GM19328 (cell line): ENCODE data around the gene SHLD2.
"Not testable (repeated sequence)": the region's sequence is repeated elsewhere in the genome, so short reads cannot be mapped to it uniquely, and the experiment has no call there.

Source experiments
- ATAC-seq: cut with Tn5 transposase; IDR thresholded peaks from one replicate; pipeline ENCODE4 v1.9.1; 2021; ENCODE audit warnings: mild to moderate bottlenecking, moderate library complexity; ENCODE audit not compliant: unreplicated experiment

Gene SHLD2

GRCh38 chr10:87083576-87084290, 11.3 kb upstream of the SHLD2 start:
- ATAC-seq, result not testable (repeated sequence)

- ATAC-seq, result not testable (repeated sequence)
These were observed 10.7 kb upstream of the SHLD2 start for GRCh38 chr10:87084291-87084782.

- ATAC-seq, result no peak
These were observed 9.5 kb upstream of the SHLD2 start for GRCh38 chr10:87085537-87085936.

- no peak for ATAC-seq
These were observed 5.3 kb upstream of the SHLD2 start for GRCh38 chr10:87089746-87090145.

GRCh38 chr10:87090779-87091178, 4.2 kb upstream of the SHLD2 start:
- ATAC-seq, result no peak

- no peak for ATAC-seq
These were observed 2.6 kb upstream of the SHLD2 start for GRCh38 chr10:87092376-87092860.

DNA sequence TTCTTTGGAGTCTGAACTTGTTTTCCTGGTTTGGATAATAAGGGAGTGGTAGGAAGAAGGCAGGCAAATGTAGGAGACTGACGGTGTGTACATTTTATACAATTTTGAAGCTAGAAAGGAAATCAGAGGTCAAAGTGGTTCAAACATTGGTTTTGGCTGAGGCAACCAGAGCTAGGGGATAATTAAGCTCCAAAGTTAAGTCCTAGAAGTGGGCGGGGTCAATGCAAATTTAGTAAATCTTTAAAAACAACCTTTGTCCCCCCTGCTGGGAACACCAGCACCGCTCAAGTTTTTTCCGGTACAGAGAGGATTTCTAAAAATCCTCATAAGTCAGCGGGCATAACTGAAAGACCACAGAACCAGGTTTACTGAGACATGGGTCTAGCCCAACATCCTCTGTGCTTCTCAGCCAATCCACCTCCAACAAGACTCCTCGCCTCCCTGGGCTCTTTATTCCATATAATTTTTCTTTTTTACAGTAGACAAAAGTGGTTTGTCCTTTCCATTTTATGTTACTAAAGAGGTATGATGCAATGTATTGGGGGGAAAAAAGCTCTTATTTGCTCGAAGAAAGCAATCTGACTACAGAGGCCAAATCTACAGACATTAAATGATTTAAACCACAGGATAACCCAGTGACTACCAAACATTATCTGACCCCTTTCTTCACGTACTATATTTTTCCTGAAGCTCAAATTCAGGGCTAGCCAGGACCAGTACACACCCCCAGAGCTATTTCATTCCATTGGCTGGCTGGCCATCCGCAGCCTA, 2.0 kb upstream of the SHLD2 start:
- ATAC-seq, result no peak

DNA sequence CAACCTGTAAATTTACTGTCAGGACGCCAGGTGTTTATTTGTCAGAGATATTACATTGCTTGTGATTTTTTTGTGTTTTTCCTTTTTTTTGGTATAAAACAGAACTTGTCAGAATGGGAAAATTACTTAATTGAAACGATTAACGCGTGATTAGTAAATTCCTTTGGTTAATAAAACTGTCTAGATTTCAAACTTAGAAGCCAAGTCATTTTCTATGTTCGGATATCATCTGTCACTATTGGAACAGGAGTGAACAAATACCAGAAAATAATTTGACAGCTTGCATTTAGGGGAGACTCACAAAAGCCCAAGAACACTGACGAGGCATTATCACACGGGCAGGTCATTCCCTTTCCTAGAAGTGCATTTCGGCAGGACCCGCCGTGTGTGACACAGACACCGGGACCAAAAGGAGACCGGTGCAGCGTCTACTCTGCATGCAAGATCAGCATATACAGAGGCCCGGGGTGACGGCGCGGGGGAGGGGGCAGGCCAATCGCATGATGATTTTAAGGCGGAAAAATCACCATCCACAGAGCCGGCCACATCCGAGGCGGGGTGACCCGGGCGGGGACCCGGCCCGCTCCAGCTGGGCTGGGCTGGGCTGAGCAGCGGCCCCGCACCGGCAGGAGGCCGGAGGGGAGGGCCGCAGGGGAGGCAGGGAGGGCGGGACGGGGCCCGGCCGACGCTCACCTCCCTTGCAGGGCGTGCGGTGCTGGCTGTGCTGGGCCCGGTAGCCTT, 1.2 kb upstream of the SHLD2 start:
- peak; percentile 20 for ATAC-seq

DNA sequence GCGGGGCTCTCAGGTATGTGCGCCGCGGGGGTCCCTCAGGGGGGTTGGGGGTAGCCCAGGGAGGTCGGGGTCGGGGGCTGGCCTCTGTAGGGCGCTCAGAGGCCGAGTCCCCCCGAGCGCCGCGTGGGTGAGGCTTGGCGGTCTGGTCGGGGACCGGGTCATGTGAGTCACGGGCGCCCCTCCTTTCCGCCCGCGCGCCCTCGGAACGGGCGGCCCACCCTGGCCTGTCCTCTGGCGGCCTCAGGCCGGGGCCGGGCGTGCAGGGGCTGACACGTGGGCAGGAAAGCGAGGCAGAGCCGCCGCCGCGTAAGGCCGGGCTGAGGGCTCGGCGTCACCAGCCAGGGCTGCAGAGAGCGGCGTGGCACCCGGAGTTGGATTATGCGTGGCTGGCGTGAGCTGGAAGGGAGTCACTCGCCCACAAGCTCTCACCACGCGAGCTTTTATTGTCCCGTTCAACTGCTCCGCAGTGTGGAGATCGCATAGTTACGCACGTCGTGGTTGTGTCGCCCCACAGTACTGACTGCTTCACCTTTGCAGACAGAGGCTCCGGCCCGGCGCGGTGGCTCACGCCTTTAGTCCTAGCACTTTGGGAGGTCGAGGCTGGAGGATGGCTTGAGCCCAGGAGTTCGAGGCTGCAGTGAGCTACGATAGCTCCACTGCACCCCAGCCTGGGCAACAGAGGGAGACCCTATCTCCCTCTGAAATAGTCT, 385 bp downstream of the SHLD2 start:
- peak; percentile 46 for ATAC-seq

DNA sequence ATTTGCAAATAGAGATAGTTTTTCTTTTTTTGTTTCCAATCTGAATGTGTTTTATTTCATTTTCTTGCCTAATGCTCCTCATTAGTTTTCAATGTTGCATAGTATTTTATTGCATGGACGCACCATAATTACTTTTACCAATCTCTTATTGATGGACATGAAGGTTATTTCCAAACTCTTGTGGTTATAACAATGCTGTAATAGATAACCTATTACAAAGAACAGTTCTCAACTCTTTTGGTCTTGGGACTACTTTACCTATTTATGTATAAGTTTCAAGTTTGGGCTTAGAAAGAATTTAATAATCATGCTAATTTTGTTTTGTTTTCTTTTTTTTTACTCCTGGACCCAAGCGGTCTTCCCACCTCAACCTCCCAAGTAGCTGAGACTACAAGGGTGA, 7.0 kb downstream of the SHLD2 start:
- ATAC-seq, result no peak

- not testable (repeated sequence) for ATAC-seq
These were observed 9.7 kb downstream of the SHLD2 start for GRCh38 chr10:87104727-87105126.

DNA sequence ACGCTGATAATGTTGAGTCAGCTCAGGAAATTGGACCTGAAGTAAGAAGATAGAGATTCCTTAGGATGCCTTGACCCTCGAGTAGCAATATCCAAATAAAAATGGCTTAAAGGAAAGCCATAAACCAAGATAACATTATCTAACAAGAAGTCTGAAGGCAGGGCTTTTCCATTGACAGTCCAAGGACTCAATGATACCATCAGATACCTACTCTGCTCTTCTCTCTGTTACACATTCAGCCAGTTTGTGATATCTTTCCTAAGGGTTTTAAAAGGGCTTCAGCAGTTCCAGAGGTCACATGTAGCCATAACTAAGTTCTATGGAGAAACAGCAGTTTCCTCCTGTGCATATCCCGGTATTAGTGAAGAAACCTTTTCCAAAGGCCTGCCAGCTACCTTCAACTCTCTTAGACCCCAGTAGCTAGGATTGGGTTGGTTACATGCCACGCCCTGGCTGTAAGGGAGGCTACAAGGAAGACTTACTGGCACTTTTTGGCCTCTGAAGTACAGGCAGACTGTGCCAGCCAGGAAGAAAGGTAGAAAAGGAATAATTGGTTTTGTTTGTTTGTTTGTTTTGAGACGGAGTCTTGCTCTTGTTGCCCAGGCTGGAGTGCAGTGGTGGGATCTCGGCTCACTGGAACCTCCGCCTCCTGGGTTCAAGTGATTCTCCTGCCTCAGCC, 10.6 kb downstream of the SHLD2 start:
- no peak for ATAC-seq

GRCh38 chr10:87118122-87118521, 23.1 kb downstream of the SHLD2 start:
- not testable (repeated sequence) for ATAC-seq

DNA sequence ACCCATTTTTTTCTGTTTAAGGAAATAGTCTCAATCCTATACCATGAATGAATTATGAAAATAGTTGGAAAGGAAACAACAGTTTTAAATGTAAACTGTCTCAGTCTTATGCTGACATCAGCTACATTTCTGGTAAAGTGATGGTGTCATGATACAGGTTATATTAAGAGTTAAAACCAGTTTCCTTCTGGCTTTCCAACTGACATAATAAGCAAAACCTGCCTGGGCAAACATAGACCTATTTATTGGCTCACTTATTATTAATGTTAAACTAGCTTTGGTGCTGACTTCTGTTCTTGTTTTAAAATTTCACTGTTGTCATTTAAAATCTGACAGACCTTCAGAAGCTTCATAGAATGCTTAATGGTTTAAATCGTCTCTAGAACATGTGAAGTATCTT, 24.0 kb downstream of the SHLD2 start:
- ATAC-seq, result not testable (repeated sequence)

DNA sequence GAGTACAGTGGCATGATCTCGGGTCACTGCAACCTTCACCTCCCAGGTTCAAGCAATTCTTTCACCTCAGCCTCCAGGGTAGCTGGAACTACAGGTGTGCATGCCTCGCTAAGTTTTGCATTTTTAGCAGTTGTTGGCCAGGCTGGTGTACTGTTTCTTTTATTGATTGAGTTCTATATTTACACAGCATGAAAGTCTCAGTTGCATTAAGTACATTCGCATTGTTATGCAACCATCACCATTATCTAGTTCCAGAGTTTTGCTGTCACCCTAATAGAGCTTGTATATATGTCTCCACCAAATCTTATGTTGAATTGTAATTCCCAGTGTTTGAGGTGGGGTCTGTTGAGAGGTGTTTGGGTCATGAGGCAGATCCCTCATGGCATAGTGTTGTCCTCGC, 28.3 kb downstream of the SHLD2 start:
- ATAC-seq, result not testable (repeated sequence)

GRCh38 chr10:87127048-87127447, 32.0 kb downstream of the SHLD2 start:
- not testable (repeated sequence) for ATAC-seq

- ATAC-seq, result not testable (repeated sequence)
These were observed 32.7 kb downstream of the SHLD2 start for GRCh38 chr10:87127607-87128156.

DNA sequence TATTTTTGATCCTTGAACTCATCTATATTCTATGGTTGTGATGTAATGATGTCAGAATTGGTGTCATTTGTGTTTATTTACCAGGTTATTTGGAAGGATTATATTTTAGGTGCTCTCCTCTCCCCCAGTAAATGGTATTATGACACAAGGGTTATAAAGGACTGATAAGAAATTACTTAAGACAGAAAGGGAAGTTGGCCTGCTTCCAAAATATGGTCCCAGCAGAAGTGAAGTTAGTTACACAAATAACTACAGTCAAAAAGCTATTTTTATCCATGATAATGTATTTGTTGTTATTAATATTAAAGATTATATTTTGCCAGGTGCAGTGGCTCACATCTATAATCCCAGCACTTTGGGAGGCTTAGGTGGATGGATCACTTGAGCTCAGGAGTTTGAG, 37.2 kb downstream of the SHLD2 start:
- not testable (repeated sequence) for ATAC-seq

- ATAC-seq, result not testable (repeated sequence)
These were observed 38.9 kb downstream of the SHLD2 start for GRCh38 chr10:87133936-87134335.

DNA sequence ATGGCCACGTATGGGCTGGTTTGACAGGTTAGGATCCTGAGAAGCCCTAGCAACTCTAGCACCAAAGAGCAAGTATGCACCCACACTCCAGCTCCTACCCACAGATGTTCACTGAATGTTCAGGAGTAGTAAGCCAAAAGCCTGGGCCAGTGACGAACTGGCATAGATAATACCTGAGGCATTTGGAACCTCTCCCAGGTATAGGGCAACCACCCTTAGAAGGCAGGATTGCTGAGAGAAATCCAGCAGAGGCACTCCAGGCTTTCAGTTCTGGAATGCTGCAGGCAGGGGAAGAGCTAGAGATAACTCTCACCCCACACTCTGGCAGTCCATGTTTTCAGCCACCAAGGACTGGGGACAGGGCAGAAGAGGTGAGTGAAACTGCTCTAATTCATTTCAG, 39.4 kb downstream of the SHLD2 start:
- not testable (repeated sequence) for ATAC-seq
